TTC549 (cell line): ENCODE measurements around the gene LYPD6B.

ENCODE experiments used
- FAIRE-seq: peaks from 2 replicates; lab custom pipeline; 2012; peaks lifted over from hg19 to GRCh38; lab: Jason Lieb, UNC

LYPD6B gene, protein sequence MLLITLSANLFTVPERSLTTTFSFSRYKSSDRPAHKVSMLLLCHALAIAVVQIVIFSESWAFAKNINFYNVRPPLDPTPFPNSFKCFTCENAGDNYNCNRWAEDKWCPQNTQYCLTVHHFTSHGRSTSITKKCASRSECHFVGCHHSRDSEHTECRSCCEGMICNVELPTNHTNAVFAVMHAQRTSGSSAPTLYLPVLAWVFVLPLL

GRCh38 chr2:149038442-149039212 is at the start of gene LYPD6B:
LYPD6B (plus strand) TSS chr2:149038699; CDS start chr2:149130949, 92,250 bp downstream.
- no peak for FAIRE-seq

GRCh38 chr2:148989882-148990493 is 48.5 kb upstream of the LYPD6B start:
- peak; percentile 91 for FAIRE-seq

DNA sequence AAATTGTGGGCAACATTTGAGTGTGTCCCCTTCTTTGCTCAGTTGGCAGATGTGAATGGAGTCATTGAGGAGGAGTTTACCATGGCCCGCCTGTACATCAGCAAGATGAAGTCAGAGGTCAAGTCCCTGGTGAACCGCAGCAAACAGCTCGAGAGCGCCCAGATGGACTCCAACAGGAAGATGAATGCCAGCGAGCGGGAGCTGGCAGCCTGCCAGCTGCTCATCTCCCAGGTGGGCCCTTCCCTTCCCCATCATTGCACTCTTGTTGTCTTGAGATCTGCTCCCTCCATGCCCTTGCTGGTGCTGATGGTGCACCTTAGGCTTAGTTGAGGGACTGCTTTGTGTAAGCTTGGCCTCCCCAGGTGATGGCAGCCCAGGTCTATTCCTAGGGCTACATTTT is 47.5 kb upstream of the LYPD6B start:
- FAIRE-seq = no peak

DNA sequence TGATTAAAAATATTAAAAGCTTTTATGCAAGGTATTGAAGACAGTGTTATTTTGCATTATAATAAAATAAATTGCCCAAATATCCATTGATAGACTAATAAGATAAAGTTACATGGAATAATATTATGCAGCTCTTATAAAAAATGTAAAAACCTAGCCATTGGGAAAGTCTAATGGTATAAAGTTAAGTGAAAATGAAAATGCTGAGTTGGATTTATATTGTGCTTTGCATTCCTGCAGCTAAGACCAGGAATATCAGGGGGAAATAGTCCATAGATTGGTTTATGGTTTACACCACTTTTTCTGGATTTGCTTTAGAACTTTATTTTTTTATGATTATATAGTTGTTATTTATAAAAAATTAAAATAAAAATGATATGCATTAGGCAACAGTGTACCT is 46.1 kb upstream of the LYPD6B start:
- no peak for FAIRE-seq

GRCh38 chr2:148993351-148993750 is 45.1 kb upstream of the LYPD6B start:
- FAIRE-seq = no peak

DNA sequence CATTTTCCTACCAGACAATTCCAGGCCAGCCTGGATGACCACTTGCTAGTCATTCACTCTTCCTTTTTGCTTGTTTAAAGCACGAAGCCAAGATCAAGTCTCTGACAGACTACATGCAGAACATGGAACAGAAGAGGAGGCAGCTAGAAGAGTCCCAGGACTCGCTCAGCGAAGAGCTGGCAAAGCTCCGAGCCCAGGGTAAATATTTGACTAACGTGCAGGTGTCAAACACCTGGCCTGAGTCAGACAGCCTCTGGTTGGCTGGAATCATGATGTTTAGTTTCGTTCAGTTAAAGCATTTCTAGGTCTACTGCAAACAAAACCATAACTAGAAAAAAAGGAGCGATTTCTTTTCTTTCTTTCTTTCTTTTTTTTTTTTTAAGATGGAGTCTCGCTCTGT is 44.2 kb upstream of the LYPD6B start:
- FAIRE-seq = no peak

GRCh38 chr2:148996805-148997204 is 41.7 kb upstream of the LYPD6B start:
- FAIRE-seq = no peak

DNA sequence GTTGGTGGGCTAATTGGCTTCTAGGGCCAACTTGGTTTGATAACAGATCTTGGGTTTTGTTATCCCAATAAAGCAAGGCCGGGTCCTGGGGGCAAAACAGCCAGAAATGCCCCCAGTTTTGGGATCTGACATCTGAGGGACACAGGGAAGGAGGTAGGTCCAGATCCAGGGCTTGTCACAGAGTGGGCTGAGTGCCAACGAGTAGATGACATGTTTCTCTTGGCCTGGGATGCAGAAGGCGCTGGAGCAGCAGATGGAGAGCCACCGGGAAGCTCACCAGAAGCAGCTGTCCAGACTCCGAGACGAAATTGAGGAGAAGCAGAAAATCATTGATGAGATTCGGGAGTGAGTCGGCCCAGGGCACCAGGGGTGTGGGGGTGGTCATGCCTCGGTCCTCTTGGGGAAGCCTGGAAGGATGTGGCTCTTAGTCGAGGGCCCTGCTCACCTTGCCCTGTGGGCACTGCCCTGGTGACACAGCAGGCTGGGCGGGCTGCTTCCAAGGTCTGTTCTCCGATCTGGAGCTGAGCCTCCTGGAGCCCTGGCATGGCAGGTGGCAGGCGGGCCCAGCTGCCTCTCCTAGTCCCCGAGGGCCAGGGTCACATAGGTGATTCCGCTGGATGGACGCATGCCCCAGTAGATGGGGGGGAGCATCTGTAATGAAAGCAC is 40.2 kb upstream of the LYPD6B start:
- FAIRE-seq = no peak

DNA sequence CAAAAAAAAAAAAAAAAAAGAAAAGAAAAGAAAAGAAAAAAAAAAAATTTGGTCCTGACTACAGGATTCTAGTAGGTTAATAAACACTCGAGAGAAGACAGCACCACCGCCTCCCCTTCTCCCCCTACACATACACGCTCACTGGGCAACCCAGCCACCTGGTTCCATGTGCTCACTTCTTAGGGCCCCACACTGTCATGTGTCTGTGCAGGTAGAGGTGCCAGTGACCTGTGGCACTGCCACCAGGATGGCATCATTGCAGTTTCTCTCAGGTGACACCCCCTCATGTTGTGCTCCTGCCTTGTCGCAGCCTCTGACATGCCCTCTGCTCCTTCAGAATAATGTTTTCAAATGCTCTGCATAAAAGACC is 39.7 kb upstream of the LYPD6B start:
- no peak for FAIRE-seq

DNA sequence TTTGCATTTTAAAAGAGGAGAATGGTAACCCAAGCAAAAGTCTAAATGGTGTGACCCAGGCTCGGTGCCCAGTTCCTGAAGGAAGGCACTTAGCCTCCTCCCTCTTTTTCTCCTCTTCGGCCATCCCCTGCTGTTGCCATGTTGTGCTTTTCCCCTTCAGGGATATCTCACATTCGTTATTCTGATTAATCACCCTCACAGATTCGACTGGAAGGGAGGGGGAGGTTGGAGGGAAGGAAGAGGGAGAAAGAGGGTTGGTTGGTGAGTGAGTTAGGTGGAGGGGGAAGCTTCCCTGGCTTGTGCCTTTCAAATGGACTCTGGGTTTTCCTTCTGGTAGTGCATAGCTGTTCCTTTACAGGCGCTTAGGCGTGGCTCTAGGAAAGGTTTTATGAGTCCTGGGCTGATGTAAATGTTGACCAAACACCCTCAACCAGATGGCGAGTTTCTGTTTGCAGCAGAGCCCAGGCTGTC is 39.0 kb upstream of the LYPD6B start:
- no peak for FAIRE-seq

- FAIRE-seq = no peak
Observed at GRCh38 chr2:149000158-149000938, 38.2 kb upstream of the LYPD6B start.

DNA sequence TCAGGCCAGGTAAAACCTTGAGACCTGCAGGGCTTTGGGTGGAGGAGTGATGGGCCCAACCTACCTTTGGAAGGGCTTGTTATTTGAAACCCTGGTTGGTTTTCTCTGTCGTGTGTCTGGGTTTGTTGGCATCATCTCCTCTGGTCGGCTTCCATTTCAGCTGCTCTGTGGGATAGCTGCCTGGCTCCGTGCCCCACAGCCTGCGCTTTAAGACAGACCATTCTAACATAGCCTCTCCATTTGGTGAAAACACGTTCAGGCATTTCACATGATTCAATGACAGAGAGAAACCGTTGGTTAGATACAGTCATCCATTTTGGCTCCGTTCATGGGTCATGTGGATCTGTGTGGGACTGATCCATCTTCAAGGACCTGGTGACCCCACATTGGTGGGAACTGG is 37.0 kb upstream of the LYPD6B start:
- FAIRE-seq = no peak

GRCh38 chr2:149002378-149002890 is 36.1 kb upstream of the LYPD6B start:
- FAIRE-seq = no peak

DNA sequence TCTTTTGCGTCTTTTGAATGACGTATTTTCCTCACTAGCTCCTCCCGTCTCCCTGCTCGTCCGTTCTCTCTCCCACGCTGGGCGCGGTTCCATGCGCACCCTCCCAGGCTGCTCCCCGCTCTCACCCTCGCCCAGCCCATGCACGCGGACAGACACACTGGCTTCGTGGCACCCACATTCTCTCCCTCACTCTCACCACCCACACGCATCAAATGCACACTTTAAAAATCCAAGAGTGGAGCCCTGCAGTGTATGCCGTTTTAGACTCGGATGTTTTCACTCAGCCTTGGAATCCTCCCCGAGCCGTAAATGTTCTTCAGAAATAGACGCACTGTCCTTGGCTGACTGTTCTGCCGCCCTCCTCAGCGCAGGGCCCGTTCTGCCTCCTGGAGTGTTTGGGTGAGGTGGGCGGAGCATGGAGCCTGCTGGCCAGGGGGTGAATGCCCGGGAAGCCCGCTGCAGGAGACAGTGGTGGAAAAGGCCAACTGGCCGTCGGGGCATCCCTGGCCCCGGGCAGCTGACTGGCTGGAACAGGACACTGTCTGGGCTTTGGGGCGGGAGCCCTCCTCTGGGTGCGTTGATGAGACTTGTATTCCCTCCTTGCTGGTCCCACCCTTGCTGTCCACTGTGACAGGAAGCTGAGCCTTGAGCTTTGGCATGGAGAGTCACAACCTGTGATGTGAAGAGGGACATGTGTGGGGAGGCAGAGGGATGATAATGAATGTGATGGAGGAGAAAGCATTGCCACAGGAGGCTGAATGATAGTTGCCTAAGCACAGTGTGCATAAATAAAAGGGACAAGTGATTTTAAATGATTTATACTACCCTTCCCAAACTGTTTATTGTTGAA is 35.4 kb upstream of the LYPD6B start:
- FAIRE-seq = no peak

DNA sequence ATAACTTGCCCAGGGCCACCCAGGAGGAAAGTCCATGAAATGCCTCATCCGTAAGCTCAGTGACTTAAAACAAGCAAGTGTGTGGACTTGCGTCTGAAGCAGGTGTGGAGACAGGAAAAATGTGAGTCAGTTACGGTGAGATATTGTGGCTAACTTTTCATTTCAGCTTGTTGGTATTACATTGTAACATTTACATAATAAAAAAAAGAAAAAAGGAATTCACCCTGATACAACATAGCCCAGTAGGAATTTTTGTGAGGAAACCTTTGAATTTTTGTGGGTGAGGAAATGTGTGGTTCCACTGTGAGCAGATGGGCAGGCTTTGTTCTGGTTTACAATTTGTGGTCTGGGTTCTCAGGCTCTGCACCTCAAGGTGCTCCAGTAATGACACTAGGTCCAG is 33.7 kb upstream of the LYPD6B start:
- FAIRE-seq = no peak

DNA sequence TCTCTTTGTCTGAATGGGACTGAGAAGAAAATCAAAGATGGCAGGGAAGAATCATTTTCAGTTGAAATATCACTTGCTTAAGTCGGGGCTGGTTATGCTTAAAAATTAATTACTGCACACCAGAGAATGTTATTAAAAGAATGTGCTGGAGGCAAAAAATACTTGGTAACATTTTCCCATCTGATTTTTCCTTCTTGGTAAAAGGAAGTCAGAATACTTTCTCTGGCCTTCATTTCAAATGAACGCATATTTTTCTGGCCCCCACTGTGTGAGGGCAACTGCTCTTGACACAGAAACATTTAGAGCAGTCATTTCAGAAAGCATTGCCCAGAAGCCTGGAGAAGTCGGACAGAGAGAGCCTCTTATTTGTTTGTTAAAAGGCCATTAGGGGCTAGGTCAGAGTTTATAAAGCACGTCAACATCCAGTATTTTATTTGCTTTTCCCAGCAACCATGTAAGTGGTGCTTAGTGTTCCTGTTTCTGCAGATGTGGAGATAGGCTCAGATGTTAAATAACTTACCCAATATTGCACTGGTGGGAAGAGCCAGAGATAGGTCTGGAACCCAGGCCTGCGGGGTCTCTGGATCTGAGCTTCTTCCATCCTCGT is 32.9 kb upstream of the LYPD6B start:
- no peak for FAIRE-seq

GRCh38 chr2:149006883-149007543 is 31.5 kb upstream of the LYPD6B start:
- FAIRE-seq = no peak

GRCh38 chr2:149008381-149008780 is 30.1 kb upstream of the LYPD6B start:
- no peak for FAIRE-seq

DNA sequence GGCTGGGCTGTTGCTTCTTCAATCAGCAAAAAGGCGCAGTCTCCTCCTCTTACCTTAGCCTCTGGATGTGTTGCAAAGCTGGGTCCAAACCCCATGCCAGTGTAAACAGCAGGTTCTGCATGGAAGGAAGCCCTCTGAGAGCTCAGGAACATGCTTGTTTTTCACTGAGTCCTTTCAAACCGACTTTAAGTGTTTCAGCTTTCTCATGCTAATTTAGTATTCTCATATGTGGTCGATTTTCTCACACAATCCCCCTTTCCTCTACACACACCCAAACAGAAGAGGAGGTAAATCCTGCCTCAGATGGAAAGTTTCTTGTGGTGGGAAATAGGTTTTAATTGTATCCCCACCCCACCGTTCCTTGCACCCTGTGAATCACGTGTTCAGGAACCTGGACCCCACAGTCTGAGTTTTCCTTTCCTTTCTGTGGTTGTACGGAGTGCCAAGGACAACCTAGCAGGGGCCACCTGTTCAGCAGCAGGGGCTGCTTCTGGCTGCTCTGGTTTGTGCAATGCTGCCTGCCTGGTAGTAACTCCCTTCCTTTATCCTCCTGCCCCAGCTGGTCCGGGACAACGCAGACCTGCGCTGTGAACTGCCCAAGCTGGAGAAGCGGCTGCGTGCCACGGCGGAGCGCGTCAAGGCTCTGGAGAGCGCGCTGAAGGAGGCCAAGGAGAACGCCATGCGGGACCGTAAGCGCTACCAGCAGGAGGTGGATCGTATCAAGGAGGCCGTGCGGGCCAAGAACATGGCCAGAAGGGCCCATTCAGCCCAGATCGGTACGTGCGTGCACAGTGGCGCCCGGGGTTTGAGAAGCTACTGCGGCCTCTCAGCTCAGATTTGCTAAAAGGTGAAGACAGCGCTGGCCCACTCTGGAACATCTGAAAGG is 28.7 kb upstream of the LYPD6B start:
- FAIRE-seq = no peak
